ENCODE data around the gene SPECC1.
A peak's percentile ranks its signal among the peaks of the same experiment; 100 is the strongest.
"Not testable (repeated sequence)": the region's sequence is repeated elsewhere in the genome, so short reads cannot be mapped to it uniquely, and the experiment has no call there.

The SPECC1 gene

GRCh38 chr17:20009302-20010098 is at the start of gene SPECC1:
Gene SPECC1, plus strand, starts transcription at chr17:20009359. Its CDS starts 87,293 bp downstream, at chr17:20096652.
- peak; percentile 94 for DNase-seq (ENCODE audit: low spot score)

- not testable (repeated sequence) for DNase-seq (ENCODE audit: low spot score)
Observed at GRCh38 chr17:19962954-19963353, 46.2 kb upstream of the SPECC1 start.

- no peak for DNase-seq (ENCODE audit: low spot score)
Observed at GRCh38 chr17:19973156-19973555, 36.0 kb upstream of the SPECC1 start.

GRCh38 chr17:19975601-19976000 is 33.6 kb upstream of the SPECC1 start:
- DNase-seq (ENCODE audit: low spot score): no peak

- peak; percentile 97 for DNase-seq (ENCODE audit: low spot score)
Observed at GRCh38 chr17:19977293-19978208, 31.6 kb upstream of the SPECC1 start, which contains the start of gene AKAP10. Gene AKAP10, minus strand, starts transcription at chr17:19977828. Its CDS starts 149 bp downstream, at chr17:19977679.

- DNase-seq (ENCODE audit: low spot score): no peak
Observed at GRCh38 chr17:19978209-19978802, 30.9 kb upstream of the SPECC1 start.

- DNase-seq (ENCODE audit: low spot score): no peak
Observed at GRCh38 chr17:19978805-19979211, 30.4 kb upstream of the SPECC1 start.

- DNase-seq (ENCODE audit: low spot score): no peak
Observed at GRCh38 chr17:19979917-19980770, 29.0 kb upstream of the SPECC1 start.

- no peak for DNase-seq (ENCODE audit: low spot score)
Observed at GRCh38 chr17:19986941-19987861, 22.0 kb upstream of the SPECC1 start.

- no peak for DNase-seq (ENCODE audit: low spot score)
Observed at GRCh38 chr17:19987897-19988296, 21.3 kb upstream of the SPECC1 start.

GRCh38 chr17:19991252-19991885 is 17.8 kb upstream of the SPECC1 start:
- DNase-seq (ENCODE audit: low spot score): no peak

GRCh38 chr17:19992803-19993713 is 16.1 kb upstream of the SPECC1 start:
- DNase-seq (ENCODE audit: low spot score): peak; percentile 76

GRCh38 chr17:19996086-19996485 is 13.1 kb upstream of the SPECC1 start:
- no peak for DNase-seq (ENCODE audit: low spot score)

GRCh38 chr17:19996502-19996901 is 12.7 kb upstream of the SPECC1 start:
- no peak for DNase-seq (ENCODE audit: low spot score)

- peak; percentile 48 for DNase-seq (ENCODE audit: low spot score)
Observed at GRCh38 chr17:20008242-20009051, 712 bp upstream of the SPECC1 start.

- DNase-seq (ENCODE audit: low spot score): no peak
Observed at GRCh38 chr17:20009052-20009301, 182 bp upstream of the SPECC1 start.

GRCh38 chr17:20010099-20010863 is 1.1 kb downstream of the SPECC1 start:
- DNase-seq (ENCODE audit: low spot score): peak; percentile 26

Data from iPS-NIHi11 (cell line).